ENCODE data around the gene RNF115. TPM values are rescaled to one million over a fixed set of nuclear protein-coding genes. Genes with fewer than 3 reads are reported as not detected.
"Not testable (repeated sequence)": the region's sequence is repeated elsewhere in the genome, so short reads cannot be mapped to it uniquely, and the experiment has no call there.

The RNF115 gene
- polyA plus RNA-seq, 3 donors = 3.5 to 5.4 (median 5.2) TPM

- TF ChIP-seq, protein P1, sequence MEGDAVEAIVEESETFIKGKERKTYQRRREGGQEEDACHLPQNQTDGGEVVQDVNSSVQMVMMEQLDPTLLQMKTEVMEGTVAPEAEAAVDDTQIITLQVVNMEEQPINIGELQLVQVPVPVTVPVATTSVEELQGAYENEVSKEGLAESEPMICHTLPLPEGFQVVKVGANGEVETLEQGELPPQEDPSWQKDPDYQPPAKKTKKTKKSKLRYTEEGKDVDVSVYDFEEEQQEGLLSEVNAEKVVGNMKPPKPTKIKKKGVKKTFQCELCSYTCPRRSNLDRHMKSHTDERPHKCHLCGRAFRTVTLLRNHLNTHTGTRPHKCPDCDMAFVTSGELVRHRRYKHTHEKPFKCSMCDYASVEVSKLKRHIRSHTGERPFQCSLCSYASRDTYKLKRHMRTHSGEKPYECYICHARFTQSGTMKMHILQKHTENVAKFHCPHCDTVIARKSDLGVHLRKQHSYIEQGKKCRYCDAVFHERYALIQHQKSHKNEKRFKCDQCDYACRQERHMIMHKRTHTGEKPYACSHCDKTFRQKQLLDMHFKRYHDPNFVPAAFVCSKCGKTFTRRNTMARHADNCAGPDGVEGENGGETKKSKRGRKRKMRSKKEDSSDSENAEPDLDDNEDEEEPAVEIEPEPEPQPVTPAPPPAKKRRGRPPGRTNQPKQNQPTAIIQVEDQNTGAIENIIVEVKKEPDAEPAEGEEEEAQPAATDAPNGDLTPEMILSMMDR (IDR thresholded peaks at IDR 0.05) = no peak
- intact Hi-C loops (cut with micrococcal nuclease) = no loop called here
- Histone ChIP-seq H3K79me2 (ENCODE audit: insufficient read depth, low read length) (no peaks in the 10 kb centered on the region), H3K4me1 (ENCODE audit: control insufficient read depth in 1 of 2, insufficient read depth in 2 of 2, low read length in 2 of 2) (no peaks in the 10 kb centered on the region), H3K27me3 (ENCODE audit: control insufficient read depth in 2 of 2, insufficient read depth in 2 of 2, low read length in 2 of 2) (no peaks in the 10 kb centered on the region), H3K9ac (ENCODE audit: insufficient read depth, low read length, poor library complexity, severe bottlenecking) (no peak overlapping the region), H3K36me3 (replicated peaks in 1 of 2; ENCODE audit: control insufficient read depth in 1 of 2, insufficient read depth in 2 of 2, low read length in 2 of 2) (no peaks in the 10 kb centered on the region), H2AFZ (ENCODE audit: insufficient read depth, low read depth, low read length, poor library complexity, severe bottlenecking) (no peak overlapping the region), H3K4me2 (replicated peaks; ENCODE audit: extremely low read depth, low read length, poor library complexity, severe bottlenecking) (no peak overlapping the region), H3K9me3 (replicated peaks in 1 of 2; ENCODE audit: control insufficient read depth in 1 of 2, insufficient read depth in 1 of 2, low read length in 2 of 2) (no peaks in the 10 kb centered on the region), H3K4me3 (replicated peaks in 1 of 3; ENCODE audit: low read depth in 2 of 3, low read length in 3 of 3) (no peak overlapping the region), H4K20me1 (ENCODE audit: insufficient read depth, low read length) (no peaks in the 10 kb centered on the region), H3K27ac (ENCODE audit: low read depth in 1 of 2, low read length in 2 of 2) (no peak overlapping the region)
- Mint-ChIP-seq H3K4me1 (no peaks in the 10 kb centered on the region), H3K36me3 (peaks cover 6 to 9% of the 10 kb centered on the region in 2 donors), H3K4me3 (no peak overlapping the region), H3K27ac (no peak overlapping the region), H3K9me3 (peaks cover 0 to 2% (median 0%) of the 10 kb centered on the region in 7 donors), H3K27me3 (ENCODE audit: low read depth in 3 of 3) (peaks cover 0 to 2% (median 1%) of the 10 kb centered on the region in 3 donors)
- no peak for DNase-seq
- 100% methylated on average over 2 of the region's 5 CpGs for WGBS (ENCODE audit: insufficient coverage)
These were observed 94.0 kb downstream of the RNF115 start for GRCh38 chr1:145729666-145730436.

GRCh38 chr1:145729196-145729595 lies 94.7 kb downstream of the RNF115 start:
- H3K4me3 Mint-ChIP-seq = no peak overlapping the region
- Histone ChIP-seq H4K20me1 (ENCODE audit: insufficient read depth, low read length) (no peaks in the 10 kb centered on the region), H3K4me3 (replicated peaks in 1 of 3; ENCODE audit: low read depth in 2 of 3, low read length in 3 of 3) (no peak overlapping the region), H3K9me3 (replicated peaks in 1 of 2; ENCODE audit: control insufficient read depth in 1 of 2, insufficient read depth in 1 of 2, low read length in 2 of 2) (no peaks in the 10 kb centered on the region), H3K4me1 (ENCODE audit: control insufficient read depth in 1 of 2, insufficient read depth in 2 of 2, low read length in 2 of 2) (no peaks in the 10 kb centered on the region), H3K36me3 (replicated peaks in 1 of 2; ENCODE audit: control insufficient read depth in 1 of 2, insufficient read depth in 2 of 2, low read length in 2 of 2) (no peaks in the 10 kb centered on the region), H3K4me2 (replicated peaks; ENCODE audit: extremely low read depth, low read length, poor library complexity, severe bottlenecking) (no peak overlapping the region), H3K27ac (ENCODE audit: low read depth in 1 of 2, low read length in 2 of 2) (no peak overlapping the region), H3K79me2 (ENCODE audit: insufficient read depth, low read length) (no peaks in the 10 kb centered on the region), H3K27me3 (ENCODE audit: control insufficient read depth in 2 of 2, insufficient read depth in 2 of 2, low read length in 2 of 2) (no peaks in the 10 kb centered on the region), H2AFZ (ENCODE audit: insufficient read depth, low read depth, low read length, poor library complexity, severe bottlenecking) (no peak overlapping the region), H3K9ac (ENCODE audit: insufficient read depth, low read length, poor library complexity, severe bottlenecking) (no peak overlapping the region)
- no peak overlapping the region for H3K27ac Mint-ChIP-seq
- H3K9me3 Mint-ChIP-seq = peaks cover 0 to 2% (median 0%) of the 10 kb centered on the region in 7 donors
- DNase-seq = no peak
- no peaks in the 10 kb centered on the region for H3K4me1 Mint-ChIP-seq
- 84% methylated on average over 3 of the region's 5 CpGs for WGBS (ENCODE audit: insufficient coverage)
- TF ChIP-seq, protein P1 (IDR thresholded peaks at IDR 0.05) = no peak
- peaks cover 6 to 9% of the 10 kb centered on the region in 2 donors for H3K36me3 Mint-ChIP-seq
- intact Hi-C loops (cut with micrococcal nuclease) = no loop called here
- H3K27me3 Mint-ChIP-seq (ENCODE audit: low read depth in 3 of 3) = peaks cover 0 to 2% (median 1%) of the 10 kb centered on the region in 3 donors

GRCh38 chr1:145726193-145726592 lies 97.7 kb downstream of the RNF115 start:
- peaks cover 7 to 12% (median 9%) of the 10 kb centered on the region in 3 donors for H3K27me3 Mint-ChIP-seq (ENCODE audit: low read depth in 3 of 3)
- H3K27ac Mint-ChIP-seq; H3K4me1 Mint-ChIP-seq; DNase-seq; intact Hi-C loops (cut with micrococcal nuclease); H3K9me3 ChIP-seq (replicated peaks in 1 of 2; ENCODE audit: control insufficient read depth in 1 of 2, insufficient read depth in 1 of 2, low read length in 2 of 2); H4K20me1 ChIP-seq (ENCODE audit: insufficient read depth, low read length); H3K9ac ChIP-seq (ENCODE audit: insufficient read depth, low read length, poor library complexity, severe bottlenecking); H2AFZ ChIP-seq (ENCODE audit: insufficient read depth, low read depth, low read length, poor library complexity, severe bottlenecking); H3K4me3 Mint-ChIP-seq; H3K4me1 ChIP-seq (ENCODE audit: control insufficient read depth in 1 of 2, insufficient read depth in 2 of 2, low read length in 2 of 2); H3K9me3 Mint-ChIP-seq; H3K4me2 ChIP-seq (replicated peaks; ENCODE audit: extremely low read depth, low read length, poor library complexity, severe bottlenecking); H3K36me3 ChIP-seq (replicated peaks in 1 of 2; ENCODE audit: control insufficient read depth in 1 of 2, insufficient read depth in 2 of 2, low read length in 2 of 2); H3K79me2 ChIP-seq (ENCODE audit: insufficient read depth, low read length); H3K36me3 Mint-ChIP-seq; H3K27me3 ChIP-seq (ENCODE audit: control insufficient read depth in 2 of 2, insufficient read depth in 2 of 2, low read length in 2 of 2); H3K27ac ChIP-seq (ENCODE audit: low read depth in 1 of 2, low read length in 2 of 2); H3K4me3 ChIP-seq (replicated peaks in 1 of 3; ENCODE audit: low read depth in 2 of 3, low read length in 3 of 3): not testable (repeated sequence)
- WGBS (ENCODE audit: insufficient coverage) = no CpG with 5 or more reads among the region's 5 CpGs
